Peyer's patch (tissue), 4 donors: ENCODE data around the gene GNGT1. TPM values are rescaled to one million over a fixed set of nuclear protein-coding genes. Genes with fewer than 3 reads are reported as not detected.

Experiments used
- DNase-seq, 3 donors: peaks; one replicate each; pipeline ENCODE4 v3.0.0-alpha.2; 2017 to 2019
- H3K27ac ChIP-seq, 4 donors: fragments of 200-600 bp; sonication (generic); one replicate each; pipeline ENCODE4 v1.5.1; 2016 to 2019
- H3K27me3 ChIP-seq, 2 donors: fragments of 200-600 bp; sonication (generic); one replicate each; pipeline ENCODE4 v1.5.1; 2019
- H3K36me3 ChIP-seq, 3 donors: fragments of 200-600 bp; sonication (generic); one replicate each; pipeline ENCODE4 v1.5.1; 2016 to 2019
- H3K4me1 ChIP-seq, 4 donors: fragments of 200-600 bp; sonication (generic); one replicate each; pipeline ENCODE4 v1.5.1; 2016 to 2019
- H3K4me3 ChIP-seq, 4 donors: fragments of 200-600 bp; sonication (generic); 1 replicate in 3 of 4; 2 replicates in 1 of 4; pipeline ENCODE4 v1.5.1; 2016 to 2019; ENCODE audit warnings: mild to moderate bottlenecking in 1 of 4
- H3K9me3 ChIP-seq, 4 donors: fragments of 200-600 bp; sonication (generic); one replicate each; pipeline ENCODE4 v1.5.1; 2016 to 2019; ENCODE audit warnings: mild to moderate bottlenecking in 1 of 4
- POLR2A ChIP-seq, 2 donors: fragments of 450-650 bp; IDR thresholded peaks; one replicate each; pipeline ENCODE4 v1.5.1; 2017; ENCODE audit warnings: antibody characterized with exemption in 2 of 2, mild to moderate bottlenecking in 2 of 2, moderate library complexity in 2 of 2
- total RNA-seq, 4 donors: library from RNA; depleted of rRNA; stranded (reverse); fragments of >200 nt; gene quantifications; one replicate each; pipeline ENCODE4 v1.1.0, GENCODE V29; 2016
- TF ChIP-seq, protein P1 (sequence below), 6 experiments: fragments of 450-650 bp in 4 of 6; fragments of 200-600 bp in 2 of 6; sonication (generic) in 1 of 6; IDR thresholded peaks; one replicate each; pipeline ENCODE4 v1.5.1; 2017 to 2019; ENCODE audit warnings: antibody characterized with exemption in 6 of 6, mild to moderate bottlenecking in 3 of 6, moderate library complexity in 1 of 6

Gene GNGT1
- total RNA-seq, 4 donors from 2014 or later = not detected

DNA sequence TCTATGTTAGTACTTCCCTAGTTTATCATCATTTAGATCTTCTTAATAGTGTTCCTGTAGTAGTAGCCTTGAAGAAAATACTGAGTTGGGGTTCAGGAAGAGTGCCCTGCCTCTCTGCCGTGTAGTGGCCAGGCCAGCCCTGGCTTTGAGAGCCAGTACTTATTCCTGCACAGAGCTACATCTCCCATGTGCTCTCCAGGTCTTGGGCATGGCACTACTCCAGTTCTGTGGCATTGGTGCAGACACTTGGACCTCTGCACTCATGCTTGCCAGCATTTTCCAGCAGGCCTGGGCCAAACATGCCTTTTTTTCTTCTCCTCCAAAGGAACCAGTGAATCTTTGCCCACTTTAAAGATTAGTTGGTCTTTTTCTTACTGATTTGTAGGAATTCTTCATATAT lies 20.4 kb downstream of the GNGT1 start:
- H3K4me1 ChIP-seq = no peaks in the 10 kb centered on the region
- no peak overlapping the region for H3K4me3 ChIP-seq
- no peaks in the 10 kb centered on the region for H3K36me3 ChIP-seq
- TF ChIP-seq, protein P1, sequence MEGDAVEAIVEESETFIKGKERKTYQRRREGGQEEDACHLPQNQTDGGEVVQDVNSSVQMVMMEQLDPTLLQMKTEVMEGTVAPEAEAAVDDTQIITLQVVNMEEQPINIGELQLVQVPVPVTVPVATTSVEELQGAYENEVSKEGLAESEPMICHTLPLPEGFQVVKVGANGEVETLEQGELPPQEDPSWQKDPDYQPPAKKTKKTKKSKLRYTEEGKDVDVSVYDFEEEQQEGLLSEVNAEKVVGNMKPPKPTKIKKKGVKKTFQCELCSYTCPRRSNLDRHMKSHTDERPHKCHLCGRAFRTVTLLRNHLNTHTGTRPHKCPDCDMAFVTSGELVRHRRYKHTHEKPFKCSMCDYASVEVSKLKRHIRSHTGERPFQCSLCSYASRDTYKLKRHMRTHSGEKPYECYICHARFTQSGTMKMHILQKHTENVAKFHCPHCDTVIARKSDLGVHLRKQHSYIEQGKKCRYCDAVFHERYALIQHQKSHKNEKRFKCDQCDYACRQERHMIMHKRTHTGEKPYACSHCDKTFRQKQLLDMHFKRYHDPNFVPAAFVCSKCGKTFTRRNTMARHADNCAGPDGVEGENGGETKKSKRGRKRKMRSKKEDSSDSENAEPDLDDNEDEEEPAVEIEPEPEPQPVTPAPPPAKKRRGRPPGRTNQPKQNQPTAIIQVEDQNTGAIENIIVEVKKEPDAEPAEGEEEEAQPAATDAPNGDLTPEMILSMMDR (IDR thresholded peaks at IDR 0.05) = no peak
- TF ChIP-seq POLR2A (IDR thresholded peaks at IDR 0.05) = no peak
- H3K27me3 ChIP-seq = no peaks in the 10 kb centered on the region
- DNase-seq = no peak
- no peaks in the 10 kb centered on the region for H3K9me3 ChIP-seq
- no peak overlapping the region for H3K27ac ChIP-seq

DNA sequence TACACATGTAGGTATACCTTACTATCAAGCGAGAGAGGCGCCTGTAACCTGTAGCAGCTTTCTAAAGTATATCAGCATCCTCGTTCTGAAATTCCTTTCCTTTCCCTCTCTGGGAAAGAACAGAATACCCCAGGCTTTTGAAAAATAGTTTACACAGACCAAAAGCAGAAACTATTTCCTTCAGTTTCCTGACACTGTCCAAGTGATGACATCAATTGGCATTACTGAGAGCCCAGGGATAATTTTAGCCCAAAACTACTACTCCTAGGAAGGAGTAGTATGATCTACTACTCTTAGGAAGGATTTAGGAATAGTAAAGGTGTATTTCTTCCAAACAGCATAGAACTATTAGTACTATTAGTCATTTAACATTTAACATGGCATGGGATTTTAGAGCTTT lies 21.2 kb downstream of the GNGT1 start:
- Histone ChIP-seq H3K4me3 (no peak overlapping the region), H3K4me1 (no peaks in the 10 kb centered on the region), H3K36me3 (no peaks in the 10 kb centered on the region), H3K27ac (no peak overlapping the region), H3K9me3 (no peaks in the 10 kb centered on the region), H3K27me3 (no peaks in the 10 kb centered on the region)
- DNase-seq = no peak
- no peak for TF ChIP-seq POLR2A (IDR thresholded peaks at IDR 0.05)

DNA sequence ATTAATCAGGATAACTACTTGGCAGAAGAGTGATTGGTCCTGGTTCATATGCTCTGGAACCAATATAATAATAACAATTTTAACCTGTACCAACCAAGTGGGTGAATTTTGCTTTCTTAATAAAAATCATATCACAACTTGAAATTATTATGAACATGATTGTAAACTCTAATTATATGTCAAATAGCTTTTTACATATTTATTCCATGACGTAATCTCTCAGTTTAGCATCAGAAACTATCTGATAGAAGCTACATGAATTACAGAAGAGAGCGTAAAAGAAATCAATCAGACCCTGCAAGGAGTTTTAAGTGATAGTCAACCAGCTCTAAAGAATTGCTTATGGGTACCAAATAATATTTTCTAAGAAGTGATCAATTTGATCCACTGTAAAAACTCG lies 25.3 kb downstream of the GNGT1 start:
- no peak overlapping the region for H3K27ac ChIP-seq
- no peaks in the 10 kb centered on the region for H3K9me3 ChIP-seq
- H3K4me1 ChIP-seq = no peaks in the 10 kb centered on the region
- TF ChIP-seq POLR2A (IDR thresholded peaks at IDR 0.05) = no peak
- TF ChIP-seq, protein P1 (IDR thresholded peaks at IDR 0.05) = no peak
- no peaks in the 10 kb centered on the region for H3K36me3 ChIP-seq
- no peak for DNase-seq
- H3K4me3 ChIP-seq = no peak overlapping the region
- no peaks in the 10 kb centered on the region for H3K27me3 ChIP-seq

DNA sequence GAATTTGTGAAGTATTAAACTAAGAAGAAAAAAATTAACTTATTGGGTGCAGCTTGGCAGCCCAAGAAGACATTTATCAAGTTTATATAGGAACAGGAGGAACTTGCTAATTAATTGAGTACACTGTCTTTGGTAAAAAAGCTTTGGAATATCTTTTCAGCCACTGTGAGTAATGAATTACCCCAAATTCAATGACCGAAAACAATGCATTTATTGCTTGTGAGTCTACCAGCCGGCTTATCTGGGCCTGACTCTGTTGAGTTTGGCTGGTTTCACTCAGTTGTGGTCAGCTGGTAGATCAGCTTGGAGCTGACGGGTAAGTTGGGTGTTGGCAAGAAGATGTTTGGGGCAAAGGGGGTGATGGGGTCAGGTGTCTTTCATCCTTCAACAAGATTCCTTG lies 26.8 kb downstream of the GNGT1 start:
- Histone ChIP-seq H3K9me3 (no peaks in the 10 kb centered on the region), H3K36me3 (no peaks in the 10 kb centered on the region), H3K4me3 (no peak overlapping the region), H3K27me3 (no peaks in the 10 kb centered on the region), H3K27ac (no peak overlapping the region), H3K4me1 (no peaks in the 10 kb centered on the region)
- DNase-seq = no peak
- TF ChIP-seq, protein P1 (IDR thresholded peaks at IDR 0.05) = no peak
- no peak for TF ChIP-seq POLR2A (IDR thresholded peaks at IDR 0.05)

DNA sequence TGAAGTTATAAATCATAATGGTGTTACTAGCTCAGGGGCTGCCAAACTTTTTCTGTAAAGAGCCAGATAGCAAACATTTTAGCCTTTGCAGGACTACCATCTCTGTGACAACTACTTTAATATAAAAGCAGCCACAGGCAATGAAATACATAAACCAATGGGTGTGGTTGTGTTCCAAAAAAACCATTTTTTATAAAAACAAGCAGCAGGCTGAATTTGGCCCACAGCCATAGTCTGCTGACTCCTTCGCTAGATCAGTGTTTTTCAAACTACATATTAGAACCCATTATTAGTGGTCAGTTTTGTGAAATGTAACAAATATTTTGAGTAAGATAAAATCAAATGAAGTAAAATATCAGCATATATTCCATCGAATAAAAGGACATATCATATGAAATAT lies 28.7 kb downstream of the GNGT1 start:
- no peak overlapping the region for H3K4me3 ChIP-seq
- no peaks in the 10 kb centered on the region for H3K4me1 ChIP-seq
- no peaks in the 10 kb centered on the region for H3K36me3 ChIP-seq
- H3K9me3 ChIP-seq = no peaks in the 10 kb centered on the region
- H3K27me3 ChIP-seq = no peaks in the 10 kb centered on the region
- H3K27ac ChIP-seq = no peak overlapping the region
- TF ChIP-seq POLR2A (IDR thresholded peaks at IDR 0.05) = no peak
- TF ChIP-seq, protein P1 (IDR thresholded peaks at IDR 0.05) = no peak
- no peak for DNase-seq

DNA sequence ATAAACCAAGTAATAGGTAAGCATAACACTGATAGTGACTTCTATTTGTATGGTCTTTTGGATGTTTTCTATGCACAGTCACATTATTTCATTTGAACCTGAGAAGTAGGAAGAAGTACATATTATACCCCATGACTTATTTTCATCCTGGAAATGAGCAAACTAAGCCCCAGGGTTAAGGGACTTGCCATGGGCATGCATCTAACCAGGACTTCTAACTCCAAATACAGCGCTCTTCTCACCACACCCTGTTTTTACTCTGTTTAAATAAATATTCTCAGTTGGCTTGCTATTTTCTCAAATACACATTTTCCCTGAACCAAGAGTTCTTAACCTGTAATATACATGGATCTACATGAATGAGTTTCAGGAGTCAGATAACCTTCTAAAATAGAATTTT lies 31.5 kb downstream of the GNGT1 start:
- no peaks in the 10 kb centered on the region for H3K9me3 ChIP-seq
- H3K4me1 ChIP-seq = no peaks in the 10 kb centered on the region
- H3K27ac ChIP-seq = no peak overlapping the region
- no peak overlapping the region for H3K4me3 ChIP-seq
- DNase-seq = no peak
- H3K27me3 ChIP-seq = no peaks in the 10 kb centered on the region
- no peaks in the 10 kb centered on the region for H3K36me3 ChIP-seq
- no peak for TF ChIP-seq POLR2A (IDR thresholded peaks at IDR 0.05)
- TF ChIP-seq, protein P1 (IDR thresholded peaks at IDR 0.05) = no peak
